NCI-H2196 (cell line): ENCODE data around the gene FKBP9.
A peak's percentile ranks its signal among the peaks of the same experiment; 100 is the strongest.
"Not testable (repeated sequence)": the region's sequence is repeated elsewhere in the genome, so short reads cannot be mapped to it uniquely, and the experiment has no call there.

ENCODE experiments used
- DNase-seq: peaks from one replicate; lab custom pipeline; 2025; ENCODE audit not compliant: unreplicated experiment; lab: John Stamatoyannopoulos, UW

FKBP9 gene

DNA sequence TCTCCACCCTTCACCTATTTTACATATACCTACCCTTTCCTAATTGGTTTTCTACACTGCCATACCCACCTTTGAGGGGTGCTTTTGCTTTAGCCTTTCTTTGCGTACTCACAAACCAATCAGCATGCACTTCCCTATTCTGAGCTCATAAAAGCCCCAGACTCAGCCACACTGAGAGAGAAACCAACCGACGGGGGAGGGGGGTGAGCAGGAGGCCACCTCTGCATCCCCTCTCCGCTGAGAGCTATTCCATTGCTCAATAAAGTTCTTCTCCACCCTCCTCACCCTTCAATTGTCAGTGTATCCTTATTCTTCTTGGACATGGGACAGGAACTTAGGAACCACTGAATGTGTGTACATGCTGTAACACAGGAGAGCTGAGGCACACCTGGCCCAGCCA, 9.0 kb upstream of the FKBP9 start:
- no peak for DNase-seq

GRCh38 chr7:32952876-32953275, 4.4 kb upstream of the FKBP9 start:
- no peak for DNase-seq

DNA sequence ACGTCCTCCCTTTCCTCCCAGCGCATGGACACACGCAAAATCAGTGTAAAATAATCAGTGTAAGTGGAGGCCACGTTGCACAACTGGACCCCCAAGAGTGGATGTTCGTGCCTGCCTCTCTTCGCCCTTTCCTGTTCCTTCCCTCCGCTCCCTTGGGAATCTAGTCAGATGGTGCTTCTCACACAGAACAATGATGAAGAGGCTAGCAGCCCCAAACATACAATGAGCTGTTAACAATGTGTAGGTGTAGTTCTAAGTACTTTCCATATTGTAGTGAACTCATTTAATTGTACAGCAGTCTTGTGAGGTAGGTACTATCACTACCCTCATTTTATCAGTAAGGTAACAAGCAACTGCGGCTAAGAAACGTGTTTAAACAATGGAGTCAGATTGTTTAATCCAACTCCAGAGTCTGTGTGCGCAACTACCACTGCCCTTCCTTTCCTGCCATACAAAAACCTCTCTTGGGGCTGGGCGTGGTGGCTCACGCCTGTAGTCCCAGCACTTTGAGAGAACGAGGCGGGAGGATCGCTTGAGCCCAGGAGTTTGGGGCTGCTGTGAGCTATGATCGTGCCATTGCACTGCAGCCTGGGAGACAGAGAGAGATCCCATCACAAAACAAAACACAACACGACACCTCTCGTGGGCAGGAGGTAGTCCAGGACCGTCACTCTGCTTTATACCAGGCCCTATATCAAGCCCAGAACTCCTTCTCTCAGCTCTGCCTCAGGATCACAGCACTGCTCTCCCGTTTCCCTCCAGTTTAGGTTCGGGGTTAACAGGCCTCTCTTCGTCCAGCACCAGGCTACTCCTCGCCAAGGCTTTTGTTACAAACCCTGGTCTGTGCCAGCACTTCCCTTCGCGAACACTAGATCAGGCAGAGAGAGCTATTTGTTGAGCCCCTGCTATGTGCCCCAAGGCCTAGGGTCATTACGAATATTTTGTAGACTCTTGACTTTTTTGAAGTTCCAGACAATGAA, 1.1 kb downstream of the FKBP9 start:
- DNase-seq = no peak

GRCh38 chr7:32963880-32964301, 6.7 kb downstream of the FKBP9 start:
- not testable (repeated sequence) for DNase-seq

- not testable (repeated sequence) for DNase-seq
These were observed 7.4 kb downstream of the FKBP9 start for GRCh38 chr7:32964461-32965159.

GRCh38 chr7:32966489-32967267, 9.4 kb downstream of the FKBP9 start:
- not testable (repeated sequence) for DNase-seq

GRCh38 chr7:32967268-32967582, 10.0 kb downstream of the FKBP9 start:
- DNase-seq = not testable (repeated sequence)

GRCh38 chr7:32971967-32972366, 14.7 kb downstream of the FKBP9 start:
- DNase-seq = not testable (repeated sequence)

DNA sequence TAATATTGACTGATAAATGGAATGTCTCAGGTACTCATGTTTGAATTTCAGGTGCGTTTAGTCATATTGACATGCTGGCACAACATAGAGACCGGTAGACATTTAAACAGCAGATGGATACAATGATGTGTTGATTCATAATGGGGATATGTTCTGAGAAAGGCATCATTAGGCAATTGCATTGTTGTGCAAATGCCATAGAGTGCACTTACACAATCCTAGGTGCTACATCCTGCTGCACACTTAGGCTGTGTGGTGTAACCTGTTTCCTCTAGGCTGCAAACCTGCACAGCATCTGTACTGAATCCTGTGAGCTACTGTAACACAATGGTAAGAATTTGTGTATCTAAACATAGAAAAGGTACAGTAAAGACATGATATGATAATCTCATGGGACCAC, 19.9 kb downstream of the FKBP9 start:
- DNase-seq = not testable (repeated sequence)

- not testable (repeated sequence) for DNase-seq
These were observed 22.0 kb downstream of the FKBP9 start for GRCh38 chr7:32979246-32979645.

DNA sequence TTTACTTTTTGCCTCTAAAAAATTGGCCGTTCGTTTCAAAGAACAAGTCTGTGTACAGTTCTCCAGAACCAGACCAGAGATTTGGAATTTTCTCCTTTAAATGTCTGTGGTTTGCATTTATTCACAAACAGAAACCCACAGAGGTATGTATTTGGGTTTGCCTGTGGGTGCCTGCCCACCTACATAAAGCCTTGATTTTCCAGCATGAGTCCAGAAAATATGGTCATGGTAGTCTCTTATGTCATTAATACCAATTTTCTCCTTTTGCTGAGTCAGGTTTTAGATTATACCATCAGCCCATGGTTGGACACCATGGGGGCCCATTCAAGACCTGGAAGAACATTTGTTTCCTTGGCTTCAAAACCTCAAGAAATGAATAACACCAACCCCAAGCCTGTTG, 22.7 kb downstream of the FKBP9 start:
- DNase-seq = not testable (repeated sequence)

GRCh38 chr7:32988148-32988547, 30.9 kb downstream of the FKBP9 start:
- not testable (repeated sequence) for DNase-seq

- DNase-seq = not testable (repeated sequence)
These were observed 33.9 kb downstream of the FKBP9 start for GRCh38 chr7:32991068-32991585.

- not testable (repeated sequence) for DNase-seq
These were observed 34.9 kb downstream of the FKBP9 start for GRCh38 chr7:32991975-32992700.

DNA sequence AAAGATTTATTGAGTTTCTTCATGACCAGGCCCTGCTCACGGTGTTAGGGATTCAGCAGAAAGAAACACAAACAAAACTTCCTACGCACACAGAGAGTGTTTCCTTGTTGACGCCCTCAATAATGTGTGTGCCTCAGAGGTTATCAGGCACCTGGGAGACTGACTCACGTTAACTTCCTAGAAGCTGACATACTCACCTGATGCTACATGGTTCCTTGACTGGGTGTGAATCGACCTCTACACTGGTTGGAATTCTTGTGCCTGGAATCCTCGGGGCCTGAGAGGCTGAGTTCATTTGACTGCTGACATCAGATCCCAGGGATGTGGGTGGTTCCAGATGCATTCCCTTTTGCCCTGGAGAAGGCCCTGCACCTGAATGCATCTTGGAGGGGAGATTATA, 35.5 kb downstream of the FKBP9 start:
- not testable (repeated sequence) for DNase-seq

DNA sequence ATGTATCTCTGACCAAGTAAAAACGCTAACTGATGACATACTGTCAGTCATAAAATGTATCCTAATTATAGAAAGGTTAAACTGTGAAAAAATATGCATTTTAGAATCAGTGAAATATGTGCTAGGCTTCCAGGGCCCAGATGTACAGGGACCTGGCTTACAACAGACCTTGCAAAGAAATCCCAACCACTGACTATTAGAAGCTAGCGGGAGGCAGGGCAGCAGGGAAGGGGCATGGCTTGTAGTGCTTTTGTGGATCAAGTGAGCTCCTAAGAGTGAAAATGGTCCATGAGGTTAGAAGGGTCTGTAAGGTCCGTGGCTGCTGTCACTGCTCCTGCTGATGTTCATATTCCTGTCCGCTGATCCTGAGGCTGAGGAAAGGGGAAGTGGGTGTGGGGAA, 40.7 kb downstream of the FKBP9 start:
- not testable (repeated sequence) for DNase-seq

DNA sequence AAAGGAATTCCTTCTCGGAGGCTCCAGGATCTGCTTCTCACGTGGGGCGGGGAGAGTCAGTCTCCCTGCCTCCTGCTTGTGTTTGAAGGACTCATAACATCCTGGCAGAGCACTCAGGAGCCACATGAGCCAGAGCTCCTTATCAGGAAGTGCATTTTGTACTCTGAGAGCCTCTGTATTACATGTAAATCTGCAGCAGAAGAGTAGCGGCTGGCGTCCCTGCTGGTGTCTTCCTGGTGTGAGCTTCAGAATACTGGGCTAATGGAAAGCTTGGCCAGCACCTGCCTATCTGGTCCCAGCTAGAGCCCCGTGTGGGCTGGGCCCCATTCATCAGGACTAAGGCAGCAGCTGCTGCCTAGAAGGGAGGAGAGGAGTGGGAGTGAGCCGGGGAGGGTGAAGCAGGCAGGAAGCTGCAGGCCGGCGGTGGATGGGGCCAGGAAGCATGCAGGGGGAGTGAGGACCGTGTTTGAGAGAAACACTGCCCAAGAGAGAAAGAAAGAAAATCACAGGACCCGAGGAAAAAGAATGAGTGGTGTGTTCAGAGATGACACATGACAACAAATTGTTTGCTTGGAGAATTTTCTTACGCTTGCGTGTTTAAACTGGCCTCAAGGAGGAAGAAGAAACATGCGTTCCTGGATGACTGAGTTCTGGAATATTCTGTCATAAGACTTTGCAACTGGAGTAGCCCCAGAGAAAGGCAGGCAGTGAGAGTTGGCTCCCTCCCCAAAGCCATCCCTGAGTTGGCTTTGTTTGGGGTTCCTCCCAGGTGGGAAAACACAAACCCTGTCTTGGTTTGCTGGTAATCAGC, 41.3 kb downstream of the FKBP9 start:
- peak; percentile 55 for DNase-seq

GRCh38 chr7:32999380-32999779, 42.1 kb downstream of the FKBP9 start:
- DNase-seq = not testable (repeated sequence)

DNA sequence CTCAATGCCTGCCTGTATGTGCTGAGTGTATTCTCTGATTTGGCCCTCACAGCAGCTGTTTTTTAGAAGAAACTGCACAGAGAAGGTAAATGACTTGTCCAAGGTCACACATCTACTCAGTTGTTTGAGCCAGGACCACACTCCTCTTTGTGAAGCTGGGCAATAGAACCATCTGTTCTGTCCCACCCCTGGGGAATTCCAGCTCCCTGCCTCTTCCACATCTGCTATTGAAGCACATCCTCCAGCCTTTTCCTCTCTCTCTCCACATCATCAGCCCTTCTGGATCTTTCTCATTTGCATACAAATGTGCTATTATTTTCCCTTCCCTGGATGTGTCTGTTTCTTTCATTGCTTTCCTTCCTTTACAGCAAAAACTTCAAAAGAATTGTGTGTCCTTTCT, 45.9 kb downstream of the FKBP9 start:
- DNase-seq = not testable (repeated sequence)
